ENCODE measurements around the gene CLCN5. TPM values are rescaled to one million over a fixed set of nuclear protein-coding genes. Genes with fewer than 3 reads are reported as not detected.

The CLCN5 gene
- total and polyA plus RNA-seq, 2 donors (not counting 1 experiment from before 2014, with no cell fraction given), result 2.9 to 3.6 TPM

- Histone ChIP-seq H2AFZ (ENCODE audit: low read length) (no peak overlapping the region), H3K4me1 (ENCODE audit: control insufficient read depth, extremely low read depth, insufficient read depth, low read length) (no peaks in the 10 kb centered on the region), H3K9ac (ENCODE audit: insufficient read depth, low read length) (no peak overlapping the region), H3K36me3 (ENCODE audit: control insufficient read depth, insufficient read depth, low read length) (no peaks in the 10 kb centered on the region), H3K27ac (ENCODE audit: insufficient read depth, low read length) (no peak overlapping the region), H3K4me2 (ENCODE audit: extremely low read depth, insufficient read depth, low read length) (no peak overlapping the region), H4K20me1 (ENCODE audit: control insufficient read depth, extremely low read depth, insufficient read depth, low read length) (no peaks in the 10 kb centered on the region), H3K9me3 (ENCODE audit: control insufficient read depth, insufficient read depth, low read depth, low read length) (no peaks in the 10 kb centered on the region), H3K27me3 (ENCODE audit: control insufficient read depth, insufficient read depth, low read length) (no peaks in the 10 kb centered on the region), H3K4me3 (replicated peaks in 1 of 4; ENCODE audit: control extremely low read depth in 1 of 4, insufficient read depth in 1 of 4, low read depth in 3 of 4, low read length in 4 of 4) (no peak overlapping the region), H3K79me2 (ENCODE audit: control insufficient read depth, insufficient read depth, low read length) (no peaks in the 10 kb centered on the region)
- TF ChIP-seq CTCF (conservative IDR thresholded peaks at IDR 0.05 in 1 of 2, IDR thresholded peaks at IDR 0.05 in 1 of 2; ENCODE audit: low read depth in 1 of 2, low read length in 2 of 2) (no peak), EZH2 (IDR thresholded peaks at IDR 0.05; ENCODE audit: low read length, missing control alignments) (no peak)
- no peak for DNase-seq (ENCODE audit: low read depth in 2 of 2)
These were observed 25.4 kb upstream of the CLCN5 start for GRCh38 chrX:49896951-49897350.

DNA sequence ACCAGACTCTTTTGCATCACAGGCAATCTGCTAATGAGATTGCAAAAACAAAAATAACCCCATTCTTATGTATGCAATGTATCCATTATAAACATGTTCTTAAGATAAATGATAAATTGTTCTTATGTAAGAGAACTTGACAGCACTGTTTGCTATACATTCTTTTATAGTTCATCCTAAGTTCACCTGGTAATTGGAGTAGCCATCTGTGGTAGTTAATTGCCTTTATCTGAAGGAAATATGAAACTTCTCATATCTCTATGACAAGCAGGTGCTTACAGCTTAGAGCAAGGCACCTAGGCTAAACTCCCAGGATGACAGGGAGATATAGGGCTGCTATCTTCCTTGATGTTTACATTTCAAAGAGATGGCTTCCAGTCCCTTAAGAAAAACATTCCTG is 21.3 kb upstream of the CLCN5 start:
- Histone ChIP-seq H3K9ac (ENCODE audit: insufficient read depth, low read length) (no peak overlapping the region), H3K9me3 (ENCODE audit: control insufficient read depth, insufficient read depth, low read depth, low read length) (no peaks in the 10 kb centered on the region), H3K4me3 (replicated peaks in 1 of 4; ENCODE audit: control extremely low read depth in 1 of 4, insufficient read depth in 1 of 4, low read depth in 3 of 4, low read length in 4 of 4) (no peak overlapping the region), H3K27me3 (ENCODE audit: control insufficient read depth, insufficient read depth, low read length) (no peaks in the 10 kb centered on the region), H3K4me2 (ENCODE audit: extremely low read depth, insufficient read depth, low read length) (no peak overlapping the region), H3K27ac (ENCODE audit: insufficient read depth, low read length) (no peak overlapping the region), H3K79me2 (ENCODE audit: control insufficient read depth, insufficient read depth, low read length) (no peaks in the 10 kb centered on the region), H2AFZ (ENCODE audit: low read length) (no peak overlapping the region), H3K36me3 (ENCODE audit: control insufficient read depth, insufficient read depth, low read length) (no peaks in the 10 kb centered on the region), H4K20me1 (ENCODE audit: control insufficient read depth, extremely low read depth, insufficient read depth, low read length) (no peaks in the 10 kb centered on the region), H3K4me1 (ENCODE audit: control insufficient read depth, extremely low read depth, insufficient read depth, low read length) (no peaks in the 10 kb centered on the region)
- DNase-seq (ENCODE audit: low read depth in 2 of 2), result no peak
- no peak for TF ChIP-seq EZH2 (IDR thresholded peaks at IDR 0.05; ENCODE audit: low read length, missing control alignments)
- TF ChIP-seq CTCF (conservative IDR thresholded peaks at IDR 0.05 in 1 of 2, IDR thresholded peaks at IDR 0.05 in 1 of 2; ENCODE audit: low read depth in 1 of 2, low read length in 2 of 2), result no peak

DNA sequence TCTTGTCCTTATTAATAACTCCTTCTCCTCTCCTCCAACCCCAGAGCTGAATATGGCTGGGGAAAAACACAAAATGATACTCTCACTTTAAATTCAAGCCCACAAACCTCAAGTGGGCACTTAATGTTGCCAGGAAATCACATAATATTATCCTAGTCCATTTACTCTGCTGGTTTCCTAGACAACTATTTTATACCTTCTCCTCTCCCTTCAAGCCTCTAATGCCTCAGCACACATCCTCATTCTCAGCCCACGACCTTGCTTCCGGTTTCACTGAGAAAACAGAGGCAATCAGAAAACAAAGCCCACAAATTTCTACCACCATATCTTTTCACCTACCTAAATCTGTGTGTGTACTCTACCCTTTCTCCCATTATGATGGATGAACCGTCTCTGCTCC is 12.1 kb upstream of the CLCN5 start:
- Histone ChIP-seq H3K27me3 (ENCODE audit: control insufficient read depth, insufficient read depth, low read length) (no peaks in the 10 kb centered on the region), H3K4me3 (replicated peaks in 1 of 4; ENCODE audit: control extremely low read depth in 1 of 4, insufficient read depth in 1 of 4, low read depth in 3 of 4, low read length in 4 of 4) (no peak overlapping the region), H4K20me1 (ENCODE audit: control insufficient read depth, extremely low read depth, insufficient read depth, low read length) (no peaks in the 10 kb centered on the region), H3K4me2 (ENCODE audit: extremely low read depth, insufficient read depth, low read length) (no peak overlapping the region), H2AFZ (ENCODE audit: low read length) (no peak overlapping the region), H3K79me2 (ENCODE audit: control insufficient read depth, insufficient read depth, low read length) (no peaks in the 10 kb centered on the region), H3K27ac (ENCODE audit: insufficient read depth, low read length) (no peak overlapping the region), H3K36me3 (ENCODE audit: control insufficient read depth, insufficient read depth, low read length) (no peaks in the 10 kb centered on the region), H3K9me3 (ENCODE audit: control insufficient read depth, insufficient read depth, low read depth, low read length) (no peaks in the 10 kb centered on the region), H3K4me1 (ENCODE audit: control insufficient read depth, extremely low read depth, insufficient read depth, low read length) (no peaks in the 10 kb centered on the region), H3K9ac (ENCODE audit: insufficient read depth, low read length) (no peak overlapping the region)
- no peak for TF ChIP-seq CTCF (conservative IDR thresholded peaks at IDR 0.05 in 1 of 2, IDR thresholded peaks at IDR 0.05 in 1 of 2; ENCODE audit: low read depth in 1 of 2, low read length in 2 of 2)
- no peak for TF ChIP-seq EZH2 (IDR thresholded peaks at IDR 0.05; ENCODE audit: low read length, missing control alignments)
- DNase-seq (ENCODE audit: low read depth in 2 of 2), result no peak

All from fibroblast of lung (primary cell).